Nephron progenitor cell (in vitro differentiated cells): ENCODE data around the gene RASL10B.
"Not testable (repeated sequence)": the region's sequence is repeated elsewhere in the genome, so short reads cannot be mapped to it uniquely, and the experiment has no call there.

Experiments
- DNase-seq: peaks from one replicate; pipeline ENCODE4 v3.0.0; 2021
- H3K27ac Mint-ChIP-seq: 2 replicates; pipeline ENCODE4 v1.8.0; 2021; ENCODE audit warnings: mild to moderate bottlenecking, moderate library complexity, mixed read lengths
- H3K27me3 Mint-ChIP-seq: 2 replicates; pipeline ENCODE4 v1.8.0; 2021; ENCODE audit warnings: mild to moderate bottlenecking, low read depth, mixed read lengths; ENCODE audit not compliant: poor library complexity
- H3K36me3 Mint-ChIP-seq: 2 replicates; pipeline ENCODE4 v1.8.0; 2021; ENCODE audit warnings: low read depth, mixed read lengths
- H3K4me1 Mint-ChIP-seq: 2 replicates; pipeline ENCODE4 v1.8.0; 2021; ENCODE audit warnings: mixed read lengths
- H3K4me3 Mint-ChIP-seq: 2 replicates; pipeline ENCODE4 v1.8.0; 2021; ENCODE audit warnings: mild to moderate bottlenecking, moderate library complexity, mixed read lengths
- H3K9me3 Mint-ChIP-seq: 2 replicates; pipeline ENCODE4 v1.8.0; 2021; ENCODE audit warnings: mild to moderate bottlenecking, moderate library complexity, mixed read lengths
- TF ChIP-seq, protein P1 (sequence below): fragments of 200-600 bp; sonication (generic); IDR thresholded peaks from 2 replicates; pipeline ENCODE4 v1.5.0; 2021; ENCODE audit warnings: antibody characterized with exemption

The RASL10B gene

DNA sequence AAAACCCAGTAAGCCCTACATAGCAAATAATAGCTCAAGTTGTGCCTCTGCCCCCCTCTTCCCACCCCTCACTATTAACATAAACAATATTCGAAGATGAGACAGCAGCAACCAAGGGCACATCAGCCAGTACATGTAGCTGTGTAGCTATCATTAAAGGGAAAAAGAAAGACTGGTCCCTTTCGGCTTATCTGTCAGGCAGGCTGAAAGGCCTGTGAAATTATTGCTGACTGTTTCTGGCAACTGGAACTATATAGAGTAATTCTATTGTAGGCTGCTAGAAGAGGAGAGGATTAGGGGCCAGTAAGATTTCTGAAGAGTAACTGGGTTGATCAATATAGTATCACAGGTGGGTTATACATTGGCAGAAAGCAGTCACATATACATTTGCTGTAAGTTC lies 36.5 kb upstream of the RASL10B start:
- Mint-ChIP-seq H3K27ac (no peak overlapping the region), H3K36me3 (peaks cover 62% of the 10 kb centered on the region), H3K4me1 (peaks cover 12% of the 10 kb centered on the region), H3K9me3 (peaks cover 3% of the 10 kb centered on the region), H3K4me3 (no peak overlapping the region), H3K27me3 (no peaks in the 10 kb centered on the region)
- no peak for DNase-seq
- TF ChIP-seq, protein P1, sequence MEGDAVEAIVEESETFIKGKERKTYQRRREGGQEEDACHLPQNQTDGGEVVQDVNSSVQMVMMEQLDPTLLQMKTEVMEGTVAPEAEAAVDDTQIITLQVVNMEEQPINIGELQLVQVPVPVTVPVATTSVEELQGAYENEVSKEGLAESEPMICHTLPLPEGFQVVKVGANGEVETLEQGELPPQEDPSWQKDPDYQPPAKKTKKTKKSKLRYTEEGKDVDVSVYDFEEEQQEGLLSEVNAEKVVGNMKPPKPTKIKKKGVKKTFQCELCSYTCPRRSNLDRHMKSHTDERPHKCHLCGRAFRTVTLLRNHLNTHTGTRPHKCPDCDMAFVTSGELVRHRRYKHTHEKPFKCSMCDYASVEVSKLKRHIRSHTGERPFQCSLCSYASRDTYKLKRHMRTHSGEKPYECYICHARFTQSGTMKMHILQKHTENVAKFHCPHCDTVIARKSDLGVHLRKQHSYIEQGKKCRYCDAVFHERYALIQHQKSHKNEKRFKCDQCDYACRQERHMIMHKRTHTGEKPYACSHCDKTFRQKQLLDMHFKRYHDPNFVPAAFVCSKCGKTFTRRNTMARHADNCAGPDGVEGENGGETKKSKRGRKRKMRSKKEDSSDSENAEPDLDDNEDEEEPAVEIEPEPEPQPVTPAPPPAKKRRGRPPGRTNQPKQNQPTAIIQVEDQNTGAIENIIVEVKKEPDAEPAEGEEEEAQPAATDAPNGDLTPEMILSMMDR: no peak

DNA sequence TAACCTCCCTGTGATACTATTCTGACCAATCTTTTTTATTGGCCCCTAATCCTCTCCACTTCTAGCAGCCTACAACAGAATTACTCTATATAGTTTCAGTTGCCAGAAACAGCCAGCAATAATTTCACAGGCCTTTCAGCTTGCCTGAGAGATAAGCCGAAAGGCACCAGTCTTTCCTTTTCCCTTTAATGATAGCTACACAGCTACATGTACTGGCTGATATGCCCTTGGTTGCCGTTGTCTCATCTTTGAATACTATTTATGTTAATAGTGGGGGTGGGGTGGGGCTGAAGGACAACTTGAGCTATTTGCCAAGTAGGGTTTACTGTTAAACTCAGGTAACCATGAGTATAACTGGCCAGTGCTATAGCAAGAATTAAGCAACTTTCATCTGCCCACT lies 35.8 kb upstream of the RASL10B start:
- Mint-ChIP-seq H3K4me1 (peaks cover 12% of the 10 kb centered on the region), H3K27ac (no peak overlapping the region), H3K4me3 (no peak overlapping the region), H3K27me3 (no peaks in the 10 kb centered on the region), H3K9me3 (no peaks in the 10 kb centered on the region), H3K36me3 (peaks cover 55% of the 10 kb centered on the region)
- no peak for DNase-seq
- TF ChIP-seq, protein P1: no peak

DNA sequence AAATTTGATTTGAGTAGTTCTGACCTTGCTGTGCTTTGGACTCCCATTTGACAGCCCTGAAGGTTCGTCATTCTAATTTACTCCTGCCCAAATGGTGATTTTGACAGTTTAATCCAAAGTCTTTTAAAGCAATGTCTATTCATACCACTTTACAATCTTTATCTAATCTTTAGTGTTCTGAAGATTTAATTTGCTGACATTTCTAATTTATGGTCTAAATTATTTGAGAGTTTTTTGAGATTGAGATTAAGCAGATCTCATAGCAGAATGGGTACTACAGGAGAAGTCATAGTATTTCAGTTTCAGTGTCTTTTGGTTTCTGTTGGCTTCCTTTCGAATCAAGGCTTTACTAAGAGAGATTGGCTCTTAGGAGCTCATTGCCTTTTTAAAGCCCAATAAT lies 32.6 kb upstream of the RASL10B start:
- Mint-ChIP-seq H3K4me1 (peaks cover 6% of the 10 kb centered on the region), H3K27ac (no peak overlapping the region), H3K4me3 (no peak overlapping the region), H3K9me3 (peaks cover 3% of the 10 kb centered on the region), H3K36me3 (peaks cover 40% of the 10 kb centered on the region), H3K27me3 (no peaks in the 10 kb centered on the region)
- TF ChIP-seq, protein P1: no peak
- no peak for DNase-seq

DNA sequence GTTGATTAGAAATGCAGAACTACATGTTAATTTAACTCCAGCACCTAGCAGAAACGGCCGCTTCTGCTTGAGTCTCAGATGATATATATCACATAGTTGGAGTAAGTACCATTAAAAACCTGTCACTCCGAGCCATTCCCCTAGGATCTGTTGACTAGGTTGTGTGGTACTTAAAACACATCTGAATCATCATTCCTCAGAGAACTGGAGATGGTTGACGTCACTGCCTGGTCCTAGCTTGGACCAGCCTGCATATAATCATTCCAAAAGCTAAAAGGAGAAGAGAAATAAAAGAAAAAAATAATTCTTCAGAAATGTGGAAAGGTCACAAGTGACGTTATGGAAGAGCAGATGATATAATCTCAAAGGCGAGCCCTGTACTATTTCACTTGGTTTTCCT lies 31.3 kb upstream of the RASL10B start:
- Mint-ChIP-seq H3K9me3 (peaks cover 3% of the 10 kb centered on the region), H3K36me3 (peaks cover 40% of the 10 kb centered on the region), H3K4me1 (peaks cover 6% of the 10 kb centered on the region), H3K27me3 (no peaks in the 10 kb centered on the region), H3K4me3 (no peak overlapping the region), H3K27ac (no peak overlapping the region)
- no peak for DNase-seq
- TF ChIP-seq, protein P1: no peak

DNA sequence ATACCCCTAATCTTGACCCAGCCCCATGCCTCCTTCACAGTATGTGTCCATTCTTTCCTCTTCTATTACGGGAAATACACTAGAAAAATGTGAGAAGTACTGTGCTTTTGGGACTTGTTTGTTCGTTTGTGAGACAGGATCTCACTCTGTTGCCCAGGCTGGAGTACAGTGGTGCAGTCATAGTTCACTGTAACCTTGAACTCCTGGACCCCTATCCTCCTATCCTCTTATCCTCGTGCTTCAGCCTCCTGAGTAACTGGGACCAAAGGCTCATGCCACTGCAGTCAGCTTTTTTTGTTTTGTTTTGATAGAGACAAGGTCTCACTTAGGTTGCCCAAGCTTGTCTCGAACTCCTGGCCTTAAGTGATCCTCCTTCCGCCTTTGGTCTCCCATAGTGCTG lies 29.9 kb upstream of the RASL10B start:
- peaks cover 32% of the 10 kb centered on the region for H3K36me3 Mint-ChIP-seq
- TF ChIP-seq, protein P1: no peak
- no peak overlapping the region for H3K27ac Mint-ChIP-seq
- H3K9me3 Mint-ChIP-seq: peaks cover 3% of the 10 kb centered on the region
- DNase-seq: no peak
- no peak overlapping the region for H3K4me3 Mint-ChIP-seq
- no peaks in the 10 kb centered on the region for H3K4me1 Mint-ChIP-seq
- no peaks in the 10 kb centered on the region for H3K27me3 Mint-ChIP-seq

DNA sequence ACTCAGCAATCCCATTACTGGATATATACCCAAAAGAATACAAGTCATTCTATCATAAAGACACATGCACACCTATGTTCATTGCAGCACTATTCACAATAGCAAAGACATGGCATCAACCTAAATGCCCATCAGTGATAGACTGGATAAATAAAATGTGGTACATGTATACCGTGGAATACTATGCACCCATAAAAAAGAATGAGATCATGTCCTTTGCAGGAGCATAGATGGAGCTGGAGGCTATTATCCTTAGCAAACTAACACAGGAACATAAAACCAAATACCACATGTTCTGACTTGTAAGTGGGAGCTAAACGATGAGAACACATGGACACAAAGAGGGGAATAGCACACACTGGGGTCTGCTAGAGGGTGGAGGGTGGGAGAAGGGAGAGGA lies 28.1 kb upstream of the RASL10B start:
- not testable (repeated sequence) for H3K9me3 Mint-ChIP-seq, H3K4me1 Mint-ChIP-seq, H3K27me3 Mint-ChIP-seq, H3K27ac Mint-ChIP-seq, H3K4me3 Mint-ChIP-seq, DNase-seq
- peaks cover 26% of the 10 kb centered on the region for H3K36me3 Mint-ChIP-seq
